Loucy (cell line): ENCODE results near the gene MAD1L1.

Source experiments
- H2AFZ ChIP-seq: fragments of 200-600 bp; sonication (generic); 2 replicates; pipeline ENCODE4 v1.6.0; 2016; ENCODE audit warnings: antibody characterized with exemption, mild to moderate bottlenecking, low read length, moderate library complexity
- H3F3A ChIP-seq: fragments of 200-600 bp; 2 replicates; pipeline ENCODE4 v1.6.0; 2016; ENCODE audit warnings: antibody characterized with exemption, low read depth, mild to moderate bottlenecking
- H3K27me3 ChIP-seq: fragments of 200-600 bp; sonication (generic); 2 replicates; pipeline ENCODE4 v1.6.1; 2014; ENCODE audit warnings: low read length, mild to moderate bottlenecking; ENCODE audit not compliant: insufficient read depth, poor library complexity, severe bottlenecking
- H3K36me3 ChIP-seq: fragments of 200-600 bp; sonication (generic); 2 replicates; pipeline ENCODE4 v1.6.1; 2016; ENCODE audit warnings: low read length; ENCODE audit not compliant: insufficient read depth
- H3K4me1 ChIP-seq: fragments of 200-600 bp; sonication (generic); 2 replicates; pipeline ENCODE4 v1.5.1; 2014; ENCODE audit warnings: low read length, mild to moderate bottlenecking; ENCODE audit not compliant: insufficient read depth, poor library complexity, severe bottlenecking
- H3K4me2 ChIP-seq: fragments of 200-600 bp; sonication (generic); 2 replicates; pipeline ENCODE4 v1.6.0; 2014; ENCODE audit warnings: antibody characterized with exemption, low read length, low read depth, mild to moderate bottlenecking; ENCODE audit not compliant: poor library complexity, severe bottlenecking
- H3K4me3 ChIP-seq: fragments of 200-600 bp; sonication (generic); 2 replicates; pipeline ENCODE4 v1.5.1; 2014; ENCODE audit warnings: low read length, mild to moderate bottlenecking, mixed read lengths; ENCODE audit not compliant: poor library complexity, severe bottlenecking
- H3K79me2 ChIP-seq: fragments of 200-600 bp; sonication (generic); 2 replicates; pipeline ENCODE4 v1.6.1; 2014; ENCODE audit warnings: low read length; ENCODE audit not compliant: insufficient read depth
- H3K9ac ChIP-seq: fragments of 200-600 bp; sonication (generic); 2 replicates; pipeline ENCODE4 v1.6.0; 2014; ENCODE audit warnings: mild to moderate bottlenecking, low read depth, low read length, moderate library complexity; ENCODE audit not compliant: poor library complexity, severe bottlenecking
- H3K9me2 ChIP-seq: fragments of 200-600 bp; sonication (generic); replicated peaks from 2 replicates; pipeline ENCODE4 v1.6.1; 2016; ENCODE audit warnings: low read depth, low read length, mixed read lengths
- H3K9me3 ChIP-seq: fragments of 200-600 bp; sonication (generic); 2 replicates; pipeline ENCODE4 v1.6.1; 2014; ENCODE audit warnings: mild to moderate bottlenecking, antibody characterized with exemption, low read length, low read depth; ENCODE audit not compliant: insufficient read depth
- H4K20me1 ChIP-seq: fragments of 200-600 bp; sonication (generic); 2 replicates; pipeline ENCODE4 v1.6.0; 2014; ENCODE audit warnings: antibody characterized with exemption, low read length, mild to moderate bottlenecking; ENCODE audit not compliant: insufficient read depth, poor library complexity, severe bottlenecking
- CTCF ChIP-seq: fragments of 200-600 bp; sonication (generic); conservative IDR thresholded peaks from 2 replicates; pipeline ENCODE4 v1.5.1; 2014; ENCODE audit warnings: mild to moderate bottlenecking, antibody characterized with exemption, low read length
- EZH2phosphoT487 ChIP-seq: fragments of 200-600 bp; IDR thresholded peaks from 2 replicates; pipeline ENCODE4 v1.6.1; 2018; ENCODE audit warnings: antibody characterized with exemption, mild to moderate bottlenecking, moderate library complexity, borderline replicate concordance

Gene MAD1L1

GRCh38 chr7:1807821-1808600, 424.7 kb downstream of the MAD1L1 start:
- Histone ChIP-seq H2AFZ (no peak overlapping the region), H3K9me3 (no peaks in the 10 kb centered on the region), H3K36me3 (peaks cover 3% of the 10 kb centered on the region; the same call in 1 of the 2 replicates), H3K9me2 (no peaks in the 10 kb centered on the region), H3F3A (no peaks in the 10 kb centered on the region), H3K9ac (no peak overlapping the region), H4K20me1 (no peaks in the 10 kb centered on the region), H3K4me3 (no peak overlapping the region), H3K27me3 (no peaks in the 10 kb centered on the region), H3K4me1 (no peaks in the 10 kb centered on the region), H3K4me2 (no peak overlapping the region), H3K79me2 (no peaks in the 10 kb centered on the region)
- no peak for TF ChIP-seq CTCF
- TF ChIP-seq EZH2phosphoT487, result no peak

GRCh38 chr7:1806354-1806753, 426.4 kb downstream of the MAD1L1 start:
- Histone ChIP-seq H3K9me3 (no peaks in the 10 kb centered on the region), H3K9ac (no peak overlapping the region), H2AFZ (no peak overlapping the region), H3K4me3 (no peak overlapping the region), H3K4me1 (no peaks in the 10 kb centered on the region), H3K36me3 (no peaks in the 10 kb centered on the region), H3F3A (no peaks in the 10 kb centered on the region), H3K9me2 (no peaks in the 10 kb centered on the region), H3K27me3 (no peaks in the 10 kb centered on the region), H3K79me2 (no peaks in the 10 kb centered on the region), H4K20me1 (no peaks in the 10 kb centered on the region), H3K4me2 (no peak overlapping the region)
- TF ChIP-seq EZH2phosphoT487 (no peak), CTCF (no peak)

GRCh38 chr7:1804310-1804709, 428.4 kb downstream of the MAD1L1 start:
- H3F3A ChIP-seq, result no peaks in the 10 kb centered on the region
- H3K4me1 ChIP-seq, result no peaks in the 10 kb centered on the region
- no peak overlapping the region for H3K9ac ChIP-seq
- no peaks in the 10 kb centered on the region for H4K20me1 ChIP-seq
- no peaks in the 10 kb centered on the region for H3K36me3 ChIP-seq
- H3K79me2 ChIP-seq, result no peaks in the 10 kb centered on the region
- H2AFZ ChIP-seq, result no peak overlapping the region
- H3K9me2 ChIP-seq, result no peaks in the 10 kb centered on the region
- H3K9me3 ChIP-seq, result no peaks in the 10 kb centered on the region
- H3K4me3 ChIP-seq, result no peak overlapping the region
- no peak overlapping the region for H3K4me2 ChIP-seq
- H3K27me3 ChIP-seq, result no peaks in the 10 kb centered on the region
- no peak for TF ChIP-seq EZH2phosphoT487

GRCh38 chr7:1802899-1803298, 429.8 kb downstream of the MAD1L1 start:
- Histone ChIP-seq H2AFZ (no peak overlapping the region), H3K4me3 (no peak overlapping the region), H3K9me2 (no peaks in the 10 kb centered on the region), H3K9ac (no peak overlapping the region), H3F3A (no peaks in the 10 kb centered on the region), H4K20me1 (no peaks in the 10 kb centered on the region), H3K27me3 (no peaks in the 10 kb centered on the region), H3K36me3 (no peaks in the 10 kb centered on the region), H3K79me2 (no peaks in the 10 kb centered on the region), H3K4me2 (no peak overlapping the region), H3K9me3 (no peaks in the 10 kb centered on the region), H3K4me1 (no peaks in the 10 kb centered on the region)
- TF ChIP-seq CTCF (no peak), EZH2phosphoT487 (no peak)
